Spleen (tissue), 11 donors: ENCODE measurements around the gene WWP2. TPM values are rescaled to one million over a fixed set of nuclear protein-coding genes. Genes with fewer than 3 reads are reported as not detected.
"Not testable (repeated sequence)": the region's sequence is repeated elsewhere in the genome, so short reads cannot be mapped to it uniquely, and the experiment has no call there.

Experiments used
- DNase-seq: peaks from one replicate; pipeline ENCODE4 v3.0.0-alpha.2; 2020
- H3K27ac ChIP-seq, 8 donors: fragments of 200-600 bp; sonication (generic) in 7 of 8; 1 replicate in 4 of 8; 2 replicates in 4 of 8; pipeline versions ENCODE4 v1.5.0 to v1.8.0; 2016 to 2021; ENCODE audit warnings: inconsistent platforms in 4 of 8, mild to moderate bottlenecking in 4 of 8, moderate library complexity in 1 of 8
- H3K27me3 ChIP-seq, 7 donors: fragments of 200-600 bp; sonication (generic) in 6 of 7; replicated peaks in 1 of 7; 1 replicate in 4 of 7; 2 replicates in 3 of 7; pipeline versions ENCODE4 v1.5.0 to v1.8.0; 2016 to 2021; ENCODE audit warnings: inconsistent platforms in 3 of 7, mild to moderate bottlenecking in 1 of 7
- H3K36me3 ChIP-seq, 6 donors: fragments of 200-600 bp; sonication (generic) in 5 of 6; 1 replicate in 4 of 6; 2 replicates in 2 of 6; pipeline versions ENCODE4 v1.5.0 to v1.8.0; 2016 to 2021; ENCODE audit warnings: inconsistent platforms in 2 of 6
- H3K4me1 ChIP-seq, 6 donors: fragments of 200-600 bp; sonication (generic) in 5 of 6; 1 replicate in 3 of 6; 2 replicates in 3 of 6; pipeline versions ENCODE4 v1.5.0 to v1.8.0; 2016 to 2021; ENCODE audit warnings: inconsistent platforms in 3 of 6
- H3K4me3 ChIP-seq, 8 donors: fragments of 200-600 bp; sonication (generic) in 7 of 8; 1 replicate in 4 of 8; 2 replicates in 4 of 8; pipeline versions ENCODE4 v1.5.0 to v1.8.0; 2016 to 2021; ENCODE audit warnings: inconsistent platforms in 4 of 8, mild to moderate bottlenecking in 4 of 8, moderate library complexity in 2 of 8
- H3K9me3 ChIP-seq, 8 donors: fragments of 200-600 bp; sonication (generic) in 7 of 8; 1 replicate in 4 of 8; 2 replicates in 4 of 8; pipeline versions ENCODE4 v1.5.0 to v1.8.0; 2016 to 2021; ENCODE audit warnings: inconsistent platforms in 4 of 8
- POLR2A ChIP-seq, 3 donors: fragments of 450-650 bp; IDR thresholded peaks; one replicate each; pipeline ENCODE4 v1.5.1; 2017; ENCODE audit warnings: antibody characterized with exemption in 3 of 3, mild to moderate bottlenecking in 1 of 3
- POLR2AphosphoS5 ChIP-seq, 3 donors: sonication (generic); formaldehyde crosslinking; IDR thresholded peaks; one replicate each; pipeline ENCODE4 v1.5.1; 2017; ENCODE audit warnings: antibody characterized with exemption in 3 of 3
- WGBS, 5 donors: extraction: QIAGEN DNeasy Blood & Tissue Kit in 3 of 5; methylation state at CpG; one replicate each; pipeline versions ENCODE4 v1.1.5 to v1.1.7; 2013 to 2018; 5-methylcytosine and 5-hydroxymethylcytosine counted together
- intact Hi-C: fragments of 100-400 bp; cut with DNase I; formaldehyde crosslinking; loops from one replicate; pipeline ENCODE4 v1.15.0; 2023; ENCODE audit warnings: low total_unique reads
- polyA plus RNA-seq, 3 donors: library from polyadenylated mRNA; stranded (reverse); fragments of 200-250 nt; gene quantifications; one replicate each; pipeline ENCODE4 v1.2.1, GENCODE V29; 2013
- total RNA-seq, 7 donors: library from RNA; depleted of rRNA in 3 of 7; stranded (reverse); fragments of >200 nt in 3 of 7; fragmentation: NEBNext Ultra II Directional in 4 of 7; extraction: Animal tissue kit (Norgen Biotek cat#: 25700) in 4 of 7; gene quantifications; one replicate each; pipeline versions ENCODE4 v1.1.0 to v1.2.1, GENCODE V29; 2016 to 2021
- TF ChIP-seq, protein P1 (sequence below), 11 experiments: fragments of 200-600 bp in 7 of 11; fragments of 450-650 bp in 4 of 11; sonication (generic) in 4 of 11; IDR thresholded peaks in 8 of 11; conservative IDR thresholded peaks in 3 of 11; 1 replicate in 7 of 11; 2 replicates in 4 of 11; pipeline versions ENCODE4 v1.4.0 to v1.8.0; 2016 to 2021; ENCODE audit warnings: antibody characterized with exemption in 11 of 11, inconsistent platforms in 4 of 11, mild to moderate bottlenecking in 1 of 11
- donor health status: healthy with polysubstance abuse.
- donor health status: DM: no; HTN: no; CAD: no; lungs with moderate emphysema.
- donor health status: DM: no; HTN: no; CAD: no.
- donor health status: Bipolar disorder and iron deficiency.
- donor health status: healthy.
- donor health status: DM: no; HTN: no; CAD: no.
- donor health status: DM: yes; HTN: yes; CAD: no.

Gene WWP2
- total and polyA plus RNA-seq, 10 donors, result 13.7 to 109 (median 67.7) TPM

- Histone ChIP-seq H3K36me3 (peaks cover 0 to 87% (median 18%) of the 10 kb centered on the region in 6 donors), H3K27ac (no peak overlapping the region), H3K4me1 (peaks cover 0 to 6% (median 0%) of the 10 kb centered on the region in 6 donors), H3K9me3 (peaks cover 0 to 6% (median 3%) of the 10 kb centered on the region in 8 donors), H3K4me3 (no peak overlapping the region), H3K27me3 (no peaks in the 10 kb centered on the region)
- 69 to 77% (median 73%) methylated on average over 3 of the region's 3 CpGs for WGBS, 5 donors
- TF ChIP-seq, protein P1, sequence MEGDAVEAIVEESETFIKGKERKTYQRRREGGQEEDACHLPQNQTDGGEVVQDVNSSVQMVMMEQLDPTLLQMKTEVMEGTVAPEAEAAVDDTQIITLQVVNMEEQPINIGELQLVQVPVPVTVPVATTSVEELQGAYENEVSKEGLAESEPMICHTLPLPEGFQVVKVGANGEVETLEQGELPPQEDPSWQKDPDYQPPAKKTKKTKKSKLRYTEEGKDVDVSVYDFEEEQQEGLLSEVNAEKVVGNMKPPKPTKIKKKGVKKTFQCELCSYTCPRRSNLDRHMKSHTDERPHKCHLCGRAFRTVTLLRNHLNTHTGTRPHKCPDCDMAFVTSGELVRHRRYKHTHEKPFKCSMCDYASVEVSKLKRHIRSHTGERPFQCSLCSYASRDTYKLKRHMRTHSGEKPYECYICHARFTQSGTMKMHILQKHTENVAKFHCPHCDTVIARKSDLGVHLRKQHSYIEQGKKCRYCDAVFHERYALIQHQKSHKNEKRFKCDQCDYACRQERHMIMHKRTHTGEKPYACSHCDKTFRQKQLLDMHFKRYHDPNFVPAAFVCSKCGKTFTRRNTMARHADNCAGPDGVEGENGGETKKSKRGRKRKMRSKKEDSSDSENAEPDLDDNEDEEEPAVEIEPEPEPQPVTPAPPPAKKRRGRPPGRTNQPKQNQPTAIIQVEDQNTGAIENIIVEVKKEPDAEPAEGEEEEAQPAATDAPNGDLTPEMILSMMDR (IDR thresholded peaks at IDR 0.05 in 8 of 11, conservative IDR thresholded peaks at IDR 0.05 in 3 of 11), result no peak
- TF ChIP-seq POLR2AphosphoS5 (IDR thresholded peaks at IDR 0.05) (no peak), POLR2A (IDR thresholded peaks at IDR 0.05) (no peak)
- intact Hi-C loops, result no loop called here
- no peak for DNase-seq
Measured at GRCh38 chr16:69781118-69781517, 19.0 kb downstream of the WWP2 start.

GRCh38 chr16:69784586-69784985 lies 22.5 kb downstream of the WWP2 start:
- Histone ChIP-seq H3K9me3 (no peaks in the 10 kb centered on the region), H3K36me3 (peaks cover 0 to 92% (median 43%) of the 10 kb centered on the region in 6 donors), H3K4me3 (no peak overlapping the region), H3K27me3 (no peaks in the 10 kb centered on the region), H3K27ac (no peak overlapping the region), H3K4me1 (peaks cover 0 to 6% (median 0%) of the 10 kb centered on the region in 6 donors)
- intact Hi-C loops, result no loop called here
- WGBS, 5 donors, result 91 to 95% (median 94%) methylated on average over 6 of the region's 6 CpGs
- DNase-seq, result no peak
- TF ChIP-seq POLR2AphosphoS5 (IDR thresholded peaks at IDR 0.05), result no peak

DNA sequence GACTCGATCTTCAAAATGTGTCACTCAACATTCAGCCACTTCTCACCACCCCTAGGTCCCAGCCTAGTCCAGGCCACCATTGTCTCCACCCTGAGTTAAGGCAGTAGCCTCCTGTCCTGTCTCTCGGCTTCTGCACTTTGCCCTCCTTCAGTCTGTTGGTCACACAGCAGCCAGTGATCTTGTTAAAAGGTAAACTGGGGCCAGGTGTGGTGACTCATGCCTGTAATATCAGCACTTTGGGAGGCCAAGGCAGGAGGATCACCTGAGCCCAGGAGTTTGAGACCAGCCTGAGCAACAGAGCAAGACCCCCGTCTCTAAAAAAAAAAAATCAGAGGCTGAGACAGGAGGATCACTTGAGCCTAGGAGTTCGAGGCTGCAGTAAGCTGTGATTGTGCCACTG lies 25.8 kb downstream of the WWP2 start:
- Histone ChIP-seq H3K9me3 (no peaks in the 10 kb centered on the region), H3K4me3 (no peak overlapping the region), H3K27ac (no peak overlapping the region), H3K27me3 (no peaks in the 10 kb centered on the region), H3K4me1 (no peaks in the 10 kb centered on the region), H3K36me3 (peaks cover 0 to 100% (median 51%) of the 10 kb centered on the region in 6 donors)
- 92 to 98% (median 95%) methylated on average over 4 of the region's 4 CpGs for whole genome bisulfite sequencing, 5 donors
- TF ChIP-seq, protein P1 (IDR thresholded peaks at IDR 0.05 in 8 of 11, conservative IDR thresholded peaks at IDR 0.05 in 3 of 11), result no peak
- TF ChIP-seq POLR2AphosphoS5 (IDR thresholded peaks at IDR 0.05) (no peak), POLR2A (IDR thresholded peaks at IDR 0.05) (no peak)
- no peak for DNase-seq
- intact Hi-C loops, result no loop called here

GRCh38 chr16:69791391-69791847 lies 29.3 kb downstream of the WWP2 start:
- H3K9me3 ChIP-seq, intact Hi-C loops, DNase-seq, H3K27me3 ChIP-seq, H3K27ac ChIP-seq, H3K4me3 ChIP-seq: not testable (repeated sequence)
- WGBS, 5 donors, result 93 to 99% (median 98%) methylated on average over 6 of the region's 6 CpGs
- peaks cover 0 to 20% (median 4%) of the 10 kb centered on the region in 6 donors for H3K4me1 ChIP-seq
- peaks cover 0 to 77% (median 41%) of the 10 kb centered on the region in 6 donors for H3K36me3 ChIP-seq

GRCh38 chr16:69793526-69793925 lies 31.4 kb downstream of the WWP2 start:
- DNase-seq, result no peak
- peaks cover 0 to 21% (median 6%) of the 10 kb centered on the region in 6 donors for H3K4me1 ChIP-seq
- H3K4me3 ChIP-seq, result no peak overlapping the region
- H3K36me3 ChIP-seq, result peaks cover 0 to 59% (median 24%) of the 10 kb centered on the region in 6 donors
- TF ChIP-seq POLR2A (IDR thresholded peaks at IDR 0.05) (no peak), POLR2AphosphoS5 (IDR thresholded peaks at IDR 0.05) (no peak)
- TF ChIP-seq, protein P1 (IDR thresholded peaks at IDR 0.05 in 8 of 11, conservative IDR thresholded peaks at IDR 0.05 in 3 of 11), result no peak
- H3K9me3 ChIP-seq, result no peaks in the 10 kb centered on the region
- H3K27me3 ChIP-seq, result no peaks in the 10 kb centered on the region
- H3K27ac ChIP-seq, result no peak overlapping the region
- intact Hi-C loops, result no loop called here
- 83 to 92% (median 84%) methylated on average over 4 of the region's 4 CpGs for WGBS, 5 donors
